Tongue (tissue), 2 donors: ENCODE results near the gene MBD2. TPM values are rescaled to one million over a fixed set of nuclear protein-coding genes. Genes with fewer than 3 reads are reported as not detected.
"Not testable (repeated sequence)": the region's sequence is repeated elsewhere in the genome, so short reads cannot be mapped to it uniquely, and the experiment has no call there.

ENCODE experiments used
- DNase-seq: peaks from one replicate; pipeline ENCODE4 v3.0.0-alpha.2; 2015
- total RNA-seq: library from RNA; depleted of rRNA; stranded (reverse); fragments of >200 nt; gene quantifications from one replicate; pipeline ENCODE4 v1.2.3, GENCODE V29; 2014

MBD2 gene, protein sequence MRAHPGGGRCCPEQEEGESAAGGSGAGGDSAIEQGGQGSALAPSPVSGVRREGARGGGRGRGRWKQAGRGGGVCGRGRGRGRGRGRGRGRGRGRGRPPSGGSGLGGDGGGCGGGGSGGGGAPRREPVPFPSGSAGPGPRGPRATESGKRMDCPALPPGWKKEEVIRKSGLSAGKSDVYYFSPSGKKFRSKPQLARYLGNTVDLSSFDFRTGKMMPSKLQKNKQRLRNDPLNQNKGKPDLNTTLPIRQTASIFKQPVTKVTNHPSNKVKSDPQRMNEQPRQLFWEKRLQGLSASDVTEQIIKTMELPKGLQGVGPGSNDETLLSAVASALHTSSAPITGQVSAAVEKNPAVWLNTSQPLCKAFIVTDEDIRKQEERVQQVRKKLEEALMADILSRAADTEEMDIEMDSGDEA
- 19.6 TPM for total RNA-seq

DNA sequence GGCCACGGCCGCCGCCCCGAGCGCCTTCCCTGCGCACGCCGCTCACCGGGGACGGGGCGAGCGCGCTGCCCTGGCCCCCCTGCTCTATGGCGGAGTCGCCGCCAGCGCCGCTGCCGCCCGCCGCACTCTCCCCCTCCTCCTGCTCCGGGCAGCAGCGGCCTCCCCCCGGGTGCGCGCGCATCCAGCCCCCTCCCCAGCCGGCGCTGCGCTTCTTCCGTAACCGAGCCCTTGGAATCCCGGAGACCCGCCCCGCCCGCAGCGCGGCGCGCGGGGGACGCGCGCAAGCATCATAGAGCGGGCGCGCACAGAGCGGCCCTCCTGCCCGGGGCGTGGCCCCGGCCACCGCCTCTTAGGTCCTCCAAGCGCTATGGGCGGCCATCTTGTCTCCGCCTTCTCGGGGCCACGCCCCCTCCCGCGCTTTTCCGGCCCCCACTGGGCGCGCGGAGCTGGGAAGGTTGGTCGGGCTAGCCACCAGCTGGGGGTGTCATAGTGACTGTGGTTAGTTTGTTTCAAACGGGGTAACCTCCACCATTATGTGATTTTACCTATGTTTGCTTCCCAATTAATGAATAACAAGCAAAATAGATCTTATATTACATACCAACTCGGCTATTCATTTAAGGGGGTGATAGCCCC is at the start of gene MBD2:
TSS of gene MBD2 (minus strand) at position 291 of the 636 bp plus-strand sequence. CDS start at position 181, 110 bp downstream.
- peak; percentile 98 for DNase-seq

DNA sequence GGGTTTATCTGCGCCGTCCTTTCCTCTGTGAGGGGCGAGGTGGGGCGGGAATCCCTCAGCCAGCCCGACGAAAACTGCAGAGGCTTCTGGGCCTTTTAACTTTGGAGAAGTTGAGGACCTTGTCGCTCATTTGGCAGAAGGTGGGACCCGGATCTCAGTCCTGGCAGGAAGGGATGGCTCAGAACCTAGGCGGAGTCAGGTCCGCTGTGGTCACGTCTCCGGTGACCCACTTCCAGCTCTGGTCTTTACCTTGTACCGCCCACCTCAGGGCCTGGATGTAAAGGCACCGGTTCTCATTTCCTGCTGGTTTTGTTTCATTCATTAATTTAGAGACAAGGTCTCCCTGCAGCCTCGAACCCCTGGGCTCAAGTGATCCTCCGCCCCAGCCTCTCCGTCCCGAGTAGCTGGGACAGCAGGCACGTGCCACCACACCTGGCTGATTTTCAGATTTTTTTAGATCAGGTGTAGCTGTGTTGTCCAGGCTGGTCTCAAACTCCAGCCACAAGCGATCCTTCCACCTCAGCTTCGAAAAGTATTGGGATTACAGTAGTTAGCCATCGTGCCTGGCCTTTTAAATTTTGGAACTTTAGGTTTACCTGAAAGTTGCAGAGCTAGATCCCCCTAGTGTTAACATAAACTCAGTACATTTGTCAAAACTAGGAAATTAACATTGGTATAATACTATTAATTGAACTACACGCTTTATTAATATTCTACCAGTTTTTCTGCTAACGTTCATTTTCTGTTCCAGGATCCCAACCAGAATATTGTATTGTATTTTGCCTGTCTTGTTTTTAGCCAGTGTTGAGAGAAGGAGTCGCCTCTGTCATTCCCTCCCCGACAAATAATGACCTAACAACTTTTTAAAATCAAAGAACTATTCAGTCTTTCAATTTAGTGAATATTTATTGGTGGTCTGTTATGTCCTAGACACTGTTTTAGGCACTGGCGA is 45.7 kb upstream of the MBD2 start:
- DNase-seq, result peak; percentile 49

GRCh38 chr18:54268751-54269150 is 44.3 kb upstream of the MBD2 start:
- DNase-seq, result peak; percentile 11

DNA sequence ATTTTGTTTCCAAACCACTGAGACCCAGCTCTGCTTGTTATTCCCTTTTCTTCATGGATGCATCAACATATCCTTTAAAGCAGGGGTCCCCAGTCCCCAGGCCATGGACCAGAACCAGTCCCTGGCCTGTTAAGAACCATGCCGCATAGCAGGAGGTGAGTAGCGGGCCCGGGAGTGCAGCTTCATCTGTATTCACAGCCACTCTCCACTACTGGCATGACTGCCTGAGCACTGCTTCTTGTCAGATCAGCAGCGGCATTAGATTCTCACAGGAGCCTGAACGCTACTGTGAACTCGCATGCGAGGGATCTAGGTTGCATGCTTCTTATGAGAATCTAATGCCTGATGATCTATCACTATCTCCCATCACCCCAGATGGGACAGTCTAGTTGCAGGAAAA is 43.2 kb upstream of the MBD2 start:
- DNase-seq, result no peak

DNA sequence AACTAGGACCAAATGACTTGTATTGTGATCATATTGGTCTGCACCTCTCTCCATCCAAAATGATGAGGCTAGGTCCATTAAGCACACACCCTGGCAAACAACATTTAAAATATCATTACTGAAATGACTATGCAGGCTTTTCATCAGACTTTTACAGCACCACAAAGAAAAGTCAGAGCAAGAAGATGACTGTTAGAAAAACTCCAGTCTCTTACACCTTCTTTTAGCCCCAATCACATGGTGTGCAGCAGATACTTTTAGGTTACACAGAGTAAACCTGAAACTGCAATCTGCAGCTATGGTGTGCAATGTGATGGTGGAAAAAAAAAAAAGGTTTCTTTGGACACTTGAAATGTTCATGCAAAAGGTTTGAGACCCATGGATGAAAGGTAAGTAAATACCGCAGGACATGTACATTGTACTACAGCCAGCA is 39.5 kb upstream of the MBD2 start:
- no peak for DNase-seq

DNA sequence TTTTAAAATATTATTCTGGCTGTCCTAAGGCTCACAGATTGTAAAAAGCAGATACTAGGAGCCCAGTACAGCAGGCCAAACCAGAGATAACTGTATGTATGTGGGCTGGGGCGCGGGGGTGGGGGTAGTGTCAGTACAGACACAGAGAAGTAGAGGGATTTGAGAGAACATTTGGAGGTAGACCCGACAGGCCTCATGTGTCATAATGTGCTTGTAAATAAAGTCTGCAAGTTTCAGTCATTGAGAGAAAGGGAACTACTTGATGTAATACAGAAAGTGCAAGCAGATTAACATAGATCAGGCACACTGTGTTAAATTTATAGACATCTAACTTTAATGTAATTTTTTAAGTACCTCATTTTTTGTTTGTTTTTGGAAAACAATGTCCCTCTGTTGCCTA is 37.4 kb upstream of the MBD2 start:
- no peak for DNase-seq

- DNase-seq, result peak; percentile 9
Observed at GRCh38 chr18:54260396-54261072, 36.1 kb upstream of the MBD2 start.

DNA sequence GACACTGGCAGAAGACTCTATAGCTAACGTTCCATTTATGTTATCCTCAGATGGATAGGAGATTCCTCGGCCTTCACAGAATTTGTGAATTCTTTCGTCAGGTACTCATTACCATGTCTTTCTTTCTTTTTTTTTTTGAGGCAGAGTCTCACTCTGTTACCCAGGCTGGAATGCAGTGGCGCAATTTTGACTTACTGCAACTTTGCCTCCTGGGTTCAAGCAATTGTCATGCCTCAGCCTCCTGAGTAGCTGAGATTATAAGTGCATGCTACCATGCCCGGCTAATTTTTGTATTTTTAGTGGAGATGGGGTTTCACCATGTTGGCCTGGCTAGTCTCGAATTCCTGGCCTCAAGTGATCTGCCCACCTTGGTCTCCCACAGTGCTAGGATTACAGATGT is 33.3 kb upstream of the MBD2 start:
- not testable (repeated sequence) for DNase-seq

- DNase-seq, result no peak
Observed at GRCh38 chr18:54257015-54257414, 32.5 kb upstream of the MBD2 start.

- no peak for DNase-seq
Observed at GRCh38 chr18:54255141-54255540, 30.7 kb upstream of the MBD2 start.

- DNase-seq, result peak; percentile 10
Observed at GRCh38 chr18:54254265-54254758, 29.8 kb upstream of the MBD2 start.

DNA sequence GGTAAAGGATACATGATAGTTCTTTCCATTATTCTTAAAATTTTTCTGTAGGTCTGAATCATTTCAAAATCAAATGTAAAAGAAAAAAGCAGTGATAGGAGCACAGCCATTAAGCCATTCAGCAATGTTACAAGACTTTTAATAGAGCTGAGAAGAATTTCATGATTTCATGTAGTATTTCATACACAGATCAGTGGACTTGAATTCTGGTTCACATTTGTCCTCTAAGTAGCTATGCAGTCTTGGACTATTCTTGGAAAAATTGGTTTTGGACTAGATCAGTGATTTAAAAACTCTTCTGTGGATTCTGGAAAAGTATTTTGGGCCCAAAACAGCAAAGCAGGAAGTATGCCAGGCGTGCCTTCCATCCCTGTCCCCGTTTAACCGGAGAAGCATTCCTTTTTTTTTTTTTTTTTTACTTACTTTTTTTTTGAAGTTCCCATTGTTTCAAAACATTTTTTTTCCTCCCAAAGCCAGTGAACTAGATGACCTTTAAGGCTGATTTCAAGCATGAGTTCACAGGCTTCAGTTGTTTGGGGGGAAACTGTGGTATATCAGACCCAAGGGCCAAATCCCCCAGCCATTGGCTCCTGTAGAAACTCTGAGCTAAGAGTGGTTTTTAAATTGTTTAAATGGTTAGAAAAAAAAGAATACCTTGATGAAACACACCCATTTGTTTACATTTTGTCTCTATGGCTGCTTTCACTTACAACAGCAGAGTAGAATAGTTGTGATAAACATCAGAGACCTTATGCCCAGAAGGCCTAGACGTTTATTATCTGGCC is 27.3 kb upstream of the MBD2 start:
- DNase-seq, result no peak

GRCh38 chr18:54250846-54251261 is 26.4 kb upstream of the MBD2 start:
- no peak for DNase-seq

GRCh38 chr18:54247511-54248175 is 23.2 kb upstream of the MBD2 start:
- DNase-seq, result peak; percentile 8

GRCh38 chr18:54242327-54242726 is 17.9 kb upstream of the MBD2 start:
- no peak for DNase-seq

- no peak for DNase-seq
Observed at GRCh38 chr18:54241483-54241882, 17.0 kb upstream of the MBD2 start.

GRCh38 chr18:54240629-54241107 is 16.2 kb upstream of the MBD2 start:
- no peak for DNase-seq

GRCh38 chr18:54239601-54240000 is 15.1 kb upstream of the MBD2 start:
- no peak for DNase-seq

DNA sequence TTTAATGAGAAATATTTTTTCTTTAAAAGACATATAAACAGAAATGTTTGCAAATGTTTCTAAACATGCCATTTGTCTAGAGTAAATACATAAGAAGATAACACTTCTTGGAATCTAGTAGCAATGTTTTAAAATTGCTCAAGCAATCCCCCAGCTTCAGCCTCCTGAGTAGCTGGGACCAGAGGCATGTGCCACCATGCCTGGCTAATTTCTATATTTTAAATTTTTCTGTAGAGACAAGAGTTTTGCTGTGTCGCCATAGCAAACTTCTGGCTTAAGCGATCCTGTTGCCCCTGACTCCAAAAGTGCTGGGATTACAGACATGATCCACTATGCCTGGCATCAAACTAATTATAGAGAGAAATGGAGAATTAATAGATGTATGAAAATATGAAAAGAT is 14.6 kb upstream of the MBD2 start:
- no peak for DNase-seq
